SK-N-SH (cell line): Measurements from ENCODE around the gene FOS.

ENCODE experiments used
- CTCF ChIP-seq: fragments of 200-600 bp; sonication (generic); IDR thresholded peaks from 2 replicates; pipeline ENCODE4 v1.6.1; 2017; ENCODE audit warnings: antibody characterized with exemption, mild to moderate bottlenecking, moderate library complexity
- EZH2phosphoT487 ChIP-seq: fragments of 200-600 bp; sonication (generic); IDR thresholded peaks from 2 replicates; pipeline ENCODE4 v1.6.1; 2017; ENCODE audit warnings: low read depth, mixed run types, mild to moderate bottlenecking, antibody characterized with exemption, moderate library complexity, borderline replicate concordance
- FOXM1 ChIP-seq: IDR thresholded peaks from 2 replicates; pipeline ENCODE4 v1.4.0; 2012; ENCODE audit warnings: low read depth, mild to moderate bottlenecking
- MAX ChIP-seq: IDR thresholded peaks from 2 replicates; pipeline ENCODE4 v1.4.0; 2012; ENCODE audit warnings: low read depth
- POLR2AphosphoS5 ChIP-seq: IDR thresholded peaks from 2 replicates; pipeline ENCODE4 v1.6.1; 2012; ENCODE audit warnings: low read depth, low read length
- RFX5 ChIP-seq: IDR thresholded peaks from 2 replicates; pipeline ENCODE4 v1.6.1; 2012; ENCODE audit warnings: mild to moderate bottlenecking, improper control_type of control experiment, low read length
- TEAD4 ChIP-seq: IDR thresholded peaks from 2 replicates; pipeline ENCODE4 v1.4.0; 2012; ENCODE audit warnings: mild to moderate bottlenecking, borderline replicate concordance; ENCODE audit not compliant: insufficient read depth
- USF2 ChIP-seq: fragments of 150-350 bp; IDR thresholded peaks from 2 replicates; pipeline ENCODE4 v1.6.1; 2017; ENCODE audit warnings: antibody characterized with exemption, low read length, low read depth, borderline replicate concordance
- ZBTB33 ChIP-seq: IDR thresholded peaks from 2 replicates; pipeline ENCODE4 v1.4.0; 2012; ENCODE audit warnings: low read depth, borderline replicate concordance

- no peak for TF ChIP-seq CTCF
- no peak for TF ChIP-seq EZH2phosphoT487
- TF ChIP-seq POLR2AphosphoS5: no peak
- TF ChIP-seq ZBTB33: no peak
- no peak for TF ChIP-seq USF2
- TF ChIP-seq MAX: no peak
- no peak for TF ChIP-seq TEAD4
- no peak for TF ChIP-seq RFX5
- TF ChIP-seq FOXM1: no peak
Observed at GRCh38 chr14:75329369-75329768, 50.7 kb downstream of the FOS start.
